Cardiac septum (tissue), 1 donor: ENCODE results near the gene ID4. TPM values are rescaled to one million over a fixed set of nuclear protein-coding genes. Genes with fewer than 3 reads are reported as not detected.

ENCODE experiments used
- DNase-seq: peaks from one replicate; pipeline ENCODE4 v3.0.0-alpha.2; 2020; ENCODE audit warnings: low spot score
- intact Hi-C: fragments of 100-400 bp; cut with DNase I; formaldehyde crosslinking; loops from one replicate; pipeline ENCODE4 v1.14.0; 2022
- long read RNA-seq: library from polyadenylated mRNA; unstranded; transcript quantifications from one replicate; pipeline ENCODE4 v2.0.0, GENCODE V29; 2021
- total RNA-seq: library from RNA; stranded (reverse); fragmentation: NEBNext Ultra II Directional; extraction: Animal tissue kit (Norgen Biotek cat#: 25700); gene quantifications from one replicate; pipeline ENCODE4 v1.2.1, GENCODE V29; 2021
- donor health status: DM: no; HTN: no; CAD: no.

ID4 gene
- 6.8 TPM for total RNA-seq
- long read RNA-seq, transcript ID4-201 (3 exons, 2,344 nt), result major isoform, 29 of 32 reads
- long read RNA-seq, partial matches to known transcripts, result 2 of 32 reads
- long read RNA-seq, other reads (novel, unspliced or antisense), result 1 of 32 reads

DNA sequence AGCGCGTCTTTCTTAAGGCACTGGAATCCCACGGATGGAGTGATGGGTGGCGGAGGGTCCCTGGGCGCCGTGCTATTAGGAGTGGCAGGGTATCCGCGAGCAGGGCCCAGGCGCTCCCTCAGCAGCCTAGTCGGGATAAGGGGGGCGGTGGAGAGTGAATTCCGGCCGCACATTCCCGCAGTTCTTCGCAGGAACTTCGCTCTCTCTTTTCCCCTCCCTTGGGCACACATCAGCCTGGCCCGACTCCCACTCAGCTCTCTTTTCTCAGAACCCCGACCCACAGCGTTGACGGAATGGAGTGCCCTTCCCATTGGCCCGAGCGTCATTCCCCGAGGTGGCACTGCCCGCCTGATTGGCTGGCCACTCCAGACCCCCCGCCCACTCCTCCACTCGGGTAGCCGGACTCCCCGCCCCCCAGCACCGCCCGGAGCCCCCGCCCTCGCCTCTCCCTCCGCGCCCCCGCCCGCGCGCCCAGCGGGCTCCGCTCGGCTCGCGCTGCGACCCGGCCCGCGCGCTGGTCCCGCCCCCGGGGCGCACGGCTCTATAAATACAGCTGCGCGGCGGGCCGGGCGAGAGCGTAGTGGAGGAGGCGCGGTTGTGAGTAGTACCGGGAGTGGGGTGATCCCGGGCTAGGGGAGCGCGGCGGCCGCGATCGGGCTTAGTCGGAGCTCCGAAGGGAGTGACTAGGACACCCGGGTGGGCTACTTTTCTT, at the start of gene ID4:
TSS of gene ID4 (plus strand) at position 572 of the 712 bp plus-strand sequence. CDS start 385 bp downstream, outside the sequence.
- peak; percentile 92 for DNase-seq
- intact Hi-C loops, result loop anchor here (2.0 kb wide), 1 partner anchor 32 kb away; no protein-coding TSS in a partner anchor

GRCh38 chr6:19788686-19789085, 48.5 kb upstream of the ID4 start:
- DNase-seq, result no peak
- intact Hi-C loops, result no loop called here

GRCh38 chr6:19789100-19789803, 47.9 kb upstream of the ID4 start:
- no peak for DNase-seq
- intact Hi-C loops, result no loop called here

DNA sequence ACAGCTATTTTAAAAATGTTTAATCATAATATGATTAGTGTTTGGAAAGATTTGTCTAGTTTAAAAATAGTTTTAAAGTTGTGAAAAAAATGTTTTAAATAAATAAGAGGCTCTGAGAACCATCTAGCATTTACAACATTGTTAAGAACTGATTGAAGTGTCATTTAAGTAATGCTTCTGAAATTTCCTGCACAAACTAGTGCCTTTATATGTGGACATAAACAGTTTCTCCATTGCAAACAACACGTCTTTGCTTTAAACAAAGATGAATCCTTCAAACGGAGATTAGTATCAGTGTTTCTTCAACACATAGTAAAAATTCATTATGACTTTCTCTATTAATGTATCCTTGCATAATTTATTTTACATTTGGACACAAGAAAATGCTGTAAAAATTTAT, 45.9 kb upstream of the ID4 start:
- intact Hi-C loops, result no loop called here
- no peak for DNase-seq

GRCh38 chr6:19795211-19795610, 42.0 kb upstream of the ID4 start:
- intact Hi-C loops, result no loop called here
- no peak for DNase-seq

GRCh38 chr6:19796452-19796851, 40.7 kb upstream of the ID4 start:
- no peak for DNase-seq
- intact Hi-C loops, result no loop called here

DNA sequence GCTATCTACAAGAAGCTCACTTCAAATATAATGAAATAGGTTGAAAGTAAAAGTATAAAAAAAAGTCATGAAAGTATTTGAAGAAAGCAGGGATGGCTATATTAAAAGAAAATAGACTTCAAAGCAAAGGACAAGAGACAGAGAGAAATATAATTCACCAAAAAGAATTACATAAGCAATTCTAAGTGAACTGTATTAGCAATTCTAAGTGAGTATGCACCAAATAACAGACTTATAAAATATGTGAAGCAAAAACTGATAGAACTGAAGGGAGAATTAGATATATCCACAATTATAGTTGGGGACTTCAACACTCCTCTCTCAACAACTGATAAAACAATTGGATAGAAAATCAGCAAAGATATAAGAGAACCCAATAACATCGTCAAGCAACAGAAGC, 38.8 kb upstream of the ID4 start:
- no peak for DNase-seq
- intact Hi-C loops, result no loop called here

- intact Hi-C loops, result no loop called here
- no peak for DNase-seq
Observed at GRCh38 chr6:19802656-19803055, 34.5 kb upstream of the ID4 start.

- intact Hi-C loops, result loop anchor here (2.0 kb wide), 1 partner anchor 33 kb away; the partner anchor contains the start of gene ID4
- DNase-seq, result no peak
Observed at GRCh38 chr6:19803331-19804204, 33.6 kb upstream of the ID4 start.

- intact Hi-C loops, result loop anchor here (2.0 kb wide), 1 partner anchor 32 kb away; the partner anchor contains the start of gene ID4
- DNase-seq, result peak; percentile 97
Observed at GRCh38 chr6:19804205-19805128, 32.7 kb upstream of the ID4 start.

GRCh38 chr6:19805129-19805481, 32.1 kb upstream of the ID4 start:
- intact Hi-C loops, result loop anchor here (2.0 kb wide), 1 partner anchor 32 kb away; the partner anchor contains the start of gene ID4
- no peak for DNase-seq

DNA sequence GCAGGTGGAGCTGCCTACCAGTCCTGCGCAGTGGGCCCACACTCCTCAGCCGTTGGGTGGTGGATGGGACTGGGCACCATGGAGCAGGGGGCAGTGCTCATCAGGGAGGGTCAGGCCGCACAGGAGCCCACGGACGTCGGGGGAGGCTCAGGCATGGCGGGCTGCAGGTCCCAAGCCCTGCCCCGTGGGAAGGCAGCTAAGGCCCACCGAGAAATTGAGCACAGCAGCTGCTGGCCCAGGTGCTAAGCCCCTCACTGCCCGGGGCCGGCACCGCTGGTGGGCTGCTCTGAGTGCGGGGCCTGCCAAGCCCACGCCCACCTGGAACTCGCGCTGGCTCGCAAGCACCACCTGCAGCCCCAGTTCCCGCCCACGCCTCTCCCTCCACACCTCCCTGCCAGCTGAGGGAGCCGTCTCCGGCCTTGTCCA, 30.2 kb upstream of the ID4 start:
- intact Hi-C loops, result no loop called here

DNA sequence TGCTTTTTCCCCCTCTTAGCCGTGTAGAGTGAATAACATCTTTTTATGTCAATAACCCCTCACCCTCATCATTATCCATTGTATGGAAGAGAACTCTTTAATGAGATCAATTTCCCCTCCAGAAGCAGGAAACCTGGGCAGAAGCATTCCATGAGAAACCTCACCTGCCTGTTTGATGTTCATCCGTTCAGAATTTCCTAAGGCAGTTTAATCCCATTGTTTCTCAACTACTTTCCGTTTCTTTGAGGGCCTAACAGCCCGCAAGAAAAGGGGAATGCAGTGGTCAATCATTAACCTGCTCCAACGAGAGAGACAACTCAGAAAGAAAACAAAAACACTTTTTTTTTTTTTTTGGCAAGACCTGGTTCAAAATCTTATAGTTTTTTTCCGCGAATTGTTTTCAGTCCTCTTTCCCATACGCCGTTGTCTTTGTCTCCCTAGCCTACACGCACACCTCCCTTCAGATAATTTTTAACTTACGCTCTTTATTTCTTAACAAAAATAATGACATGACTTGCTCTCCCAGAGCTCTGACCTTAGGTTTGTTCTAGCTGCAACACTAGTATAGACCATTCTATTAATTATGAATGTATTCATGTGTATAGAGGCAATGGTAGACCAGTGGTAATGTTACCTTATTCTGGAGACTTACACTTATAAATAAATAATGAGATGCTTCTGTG, 25.6 kb upstream of the ID4 start:
- no peak for DNase-seq
- intact Hi-C loops, result loop anchor here (5.0 kb wide), 1 partner anchor 41 kb away; no protein-coding TSS in a partner anchor

More for the DNA sequence above, 30.2 kb upstream of the ID4 start:
- no peak for DNase-seq

- intact Hi-C loops, result loop anchor here (5.0 kb wide), 1 partner anchor 40 kb away; no protein-coding TSS in a partner anchor
- no peak for DNase-seq
Observed at GRCh38 chr6:19812512-19813119, 24.6 kb upstream of the ID4 start.

DNA sequence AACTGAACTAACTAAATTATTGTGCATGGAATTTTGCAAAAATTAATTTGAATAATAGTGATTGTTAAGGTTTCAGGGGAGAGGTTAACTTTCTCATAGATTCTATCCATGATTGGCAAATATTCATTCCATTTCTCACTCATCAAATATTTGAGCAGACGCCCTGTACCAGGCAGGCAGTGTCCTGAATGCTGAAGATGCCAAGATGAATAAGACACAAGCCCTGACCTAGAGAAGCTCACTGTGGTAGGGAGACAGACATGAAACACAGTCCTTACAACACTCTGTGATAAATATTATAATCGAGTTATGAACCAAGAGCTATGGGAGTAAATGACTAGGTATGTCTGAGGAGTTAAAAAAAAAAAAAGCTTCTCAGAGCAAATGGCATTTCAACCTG, 18.4 kb upstream of the ID4 start:
- intact Hi-C loops, result no loop called here
- DNase-seq, result no peak

DNA sequence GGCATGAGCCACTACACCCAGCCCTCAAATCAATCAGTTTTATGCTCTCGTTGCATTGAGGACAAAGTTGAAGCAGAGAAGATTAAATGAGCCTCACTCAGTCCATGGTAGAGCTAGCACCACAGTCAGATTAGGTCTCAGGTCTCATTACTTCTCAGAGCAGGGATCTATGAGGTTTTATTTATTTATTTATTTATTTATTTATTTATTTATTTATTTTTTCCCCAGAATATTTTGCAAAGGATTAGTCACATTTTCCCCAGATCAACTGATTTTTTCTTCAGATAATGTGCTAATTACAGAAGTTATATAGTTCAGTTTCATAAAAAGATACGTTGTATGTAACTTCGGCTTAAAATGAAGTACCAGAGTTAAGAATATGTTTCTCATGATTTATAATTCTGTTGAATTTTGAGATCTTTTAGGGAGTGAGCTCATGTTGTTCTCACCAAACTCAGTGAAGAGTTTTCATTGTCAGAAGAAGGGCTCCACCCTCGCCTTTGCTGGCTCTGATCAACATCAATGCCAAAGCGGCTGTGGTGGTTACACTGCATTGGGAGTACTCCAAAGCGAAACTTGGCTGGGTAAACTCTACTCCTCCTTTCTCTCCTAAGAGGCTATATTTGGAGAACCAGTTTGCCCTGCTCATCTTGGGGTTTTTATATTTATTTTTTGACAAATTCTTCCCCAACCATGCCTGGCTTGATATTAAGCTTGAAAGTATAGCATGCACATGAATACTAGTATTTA, 12.9 kb upstream of the ID4 start:
- no peak for DNase-seq
- intact Hi-C loops, result no loop called here

DNA sequence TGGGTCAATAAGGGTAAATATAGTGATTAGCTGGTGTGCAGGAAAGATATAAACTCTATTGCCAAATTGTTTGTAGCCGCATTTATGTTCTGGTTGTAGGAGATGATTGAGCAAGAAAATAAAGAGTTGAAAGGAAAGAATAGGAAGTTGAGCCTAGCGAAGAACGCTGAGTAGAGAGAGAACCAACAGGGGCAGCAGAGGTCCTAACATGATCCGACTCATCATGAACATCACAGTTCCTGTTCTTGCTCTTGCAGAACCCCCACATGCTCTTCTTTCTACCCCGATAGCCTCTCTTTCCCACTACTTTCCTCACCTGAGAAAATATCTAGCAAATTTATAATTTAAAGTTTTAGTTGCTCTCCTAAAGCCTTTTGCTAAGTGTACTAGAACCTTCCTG, 9.9 kb upstream of the ID4 start:
- DNase-seq, result no peak
- intact Hi-C loops, result no loop called here
